ENCODE data around the gene PRKCD.

The PRKCD gene

DNA sequence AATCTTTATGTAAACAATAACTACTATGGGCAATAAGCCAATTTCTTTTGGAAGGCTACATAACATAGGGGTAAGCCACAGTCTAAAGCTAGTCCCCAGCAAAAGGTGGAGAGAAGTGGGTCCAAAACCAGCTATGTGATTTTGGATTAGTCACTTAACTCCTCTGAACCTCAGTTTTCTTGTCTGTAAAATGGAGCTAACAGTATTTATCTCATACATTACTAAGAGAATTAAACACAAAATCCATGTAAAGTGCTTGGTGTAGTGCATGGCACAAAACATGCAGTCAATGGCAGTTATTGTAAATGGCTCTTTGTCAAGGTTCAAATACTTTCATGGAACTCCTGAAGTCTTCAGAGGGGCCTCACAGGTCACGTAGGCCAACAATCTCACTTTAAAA lies 44.1 kb upstream of the PRKCD start:
- no peak for ATAC-seq
- TF ChIP-seq ZNF8 (CRISPR knock-in tag; IDR thresholded peaks at IDR 0.05) (no peak), ISL1 (CRISPR knock-in tag; IDR thresholded peaks at IDR 0.05) (no peak), SNAI2 (CRISPR knock-in tag; IDR thresholded peaks at IDR 0.05) (no peak), ZNF565 (CRISPR knock-in tag; conservative IDR thresholded peaks at IDR 0.05; ENCODE audit: low read depth) (no peak), RARB (CRISPR knock-in tag; IDR thresholded peaks at IDR 0.05) (no peak), CREB5 (CRISPR knock-in tag; IDR thresholded peaks at IDR 0.05; ENCODE audit: low read depth) (no peak), PPARA (CRISPR knock-in tag; IDR thresholded peaks at IDR 0.05; ENCODE audit: borderline replicate concordance) (no peak), ZNF70 (CRISPR knock-in tag; IDR thresholded peaks at IDR 0.05) (no peak), ZC3H10 (CRISPR knock-in tag; IDR thresholded peaks at IDR 0.05) (no peak), POU6F1 (CRISPR knock-in tag; IDR thresholded peaks at IDR 0.05; ENCODE audit: borderline replicate concordance, low read depth) (no peak), CSDC2 (CRISPR knock-in tag; IDR thresholded peaks at IDR 0.05) (no peak), GLIS3 (CRISPR knock-in tag; IDR thresholded peaks at IDR 0.05) (no peak), ZFP3 (CRISPR knock-in tag; IDR thresholded peaks at IDR 0.05) (no peak), TOX (CRISPR knock-in tag; IDR thresholded peaks at IDR 0.05; ENCODE audit: borderline replicate concordance) (no peak), TCF4 (CRISPR knock-in tag; IDR thresholded peaks at IDR 0.05; ENCODE audit: borderline replicate concordance) (no peak), ZFP30 (CRISPR knock-in tag; IDR thresholded peaks at IDR 0.05) (no peak), ARNTL (CRISPR knock-in tag; IDR thresholded peaks at IDR 0.05; ENCODE audit: borderline replicate concordance, low read depth) (no peak)
- TF ChIP-seq, protein P1, sequence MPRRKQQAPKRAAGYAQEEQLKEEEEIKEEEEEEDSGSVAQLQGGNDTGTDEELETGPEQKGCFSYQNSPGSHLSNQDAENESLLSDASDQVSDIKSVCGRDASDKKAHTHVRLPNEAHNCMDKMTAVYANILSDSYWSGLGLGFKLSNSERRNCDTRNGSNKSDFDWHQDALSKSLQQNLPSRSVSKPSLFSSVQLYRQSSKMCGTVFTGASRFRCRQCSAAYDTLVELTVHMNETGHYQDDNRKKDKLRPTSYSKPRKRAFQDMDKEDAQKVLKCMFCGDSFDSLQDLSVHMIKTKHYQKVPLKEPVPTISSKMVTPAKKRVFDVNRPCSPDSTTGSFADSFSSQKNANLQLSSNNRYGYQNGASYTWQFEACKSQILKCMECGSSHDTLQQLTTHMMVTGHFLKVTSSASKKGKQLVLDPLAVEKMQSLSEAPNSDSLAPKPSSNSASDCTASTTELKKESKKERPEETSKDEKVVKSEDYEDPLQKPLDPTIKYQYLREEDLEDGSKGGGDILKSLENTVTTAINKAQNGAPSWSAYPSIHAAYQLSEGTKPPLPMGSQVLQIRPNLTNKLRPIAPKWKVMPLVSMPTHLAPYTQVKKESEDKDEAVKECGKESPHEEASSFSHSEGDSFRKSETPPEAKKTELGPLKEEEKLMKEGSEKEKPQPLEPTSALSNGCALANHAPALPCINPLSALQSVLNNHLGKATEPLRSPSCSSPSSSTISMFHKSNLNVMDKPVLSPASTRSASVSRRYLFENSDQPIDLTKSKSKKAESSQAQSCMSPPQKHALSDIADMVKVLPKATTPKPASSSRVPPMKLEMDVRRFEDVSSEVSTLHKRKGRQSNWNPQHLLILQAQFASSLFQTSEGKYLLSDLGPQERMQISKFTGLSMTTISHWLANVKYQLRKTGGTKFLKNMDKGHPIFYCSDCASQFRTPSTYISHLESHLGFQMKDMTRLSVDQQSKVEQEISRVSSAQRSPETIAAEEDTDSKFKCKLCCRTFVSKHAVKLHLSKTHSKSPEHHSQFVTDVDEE (CRISPR knock-in tag; IDR thresholded peaks at IDR 0.05) = no peak
- TF ChIP-seq, protein P2, sequence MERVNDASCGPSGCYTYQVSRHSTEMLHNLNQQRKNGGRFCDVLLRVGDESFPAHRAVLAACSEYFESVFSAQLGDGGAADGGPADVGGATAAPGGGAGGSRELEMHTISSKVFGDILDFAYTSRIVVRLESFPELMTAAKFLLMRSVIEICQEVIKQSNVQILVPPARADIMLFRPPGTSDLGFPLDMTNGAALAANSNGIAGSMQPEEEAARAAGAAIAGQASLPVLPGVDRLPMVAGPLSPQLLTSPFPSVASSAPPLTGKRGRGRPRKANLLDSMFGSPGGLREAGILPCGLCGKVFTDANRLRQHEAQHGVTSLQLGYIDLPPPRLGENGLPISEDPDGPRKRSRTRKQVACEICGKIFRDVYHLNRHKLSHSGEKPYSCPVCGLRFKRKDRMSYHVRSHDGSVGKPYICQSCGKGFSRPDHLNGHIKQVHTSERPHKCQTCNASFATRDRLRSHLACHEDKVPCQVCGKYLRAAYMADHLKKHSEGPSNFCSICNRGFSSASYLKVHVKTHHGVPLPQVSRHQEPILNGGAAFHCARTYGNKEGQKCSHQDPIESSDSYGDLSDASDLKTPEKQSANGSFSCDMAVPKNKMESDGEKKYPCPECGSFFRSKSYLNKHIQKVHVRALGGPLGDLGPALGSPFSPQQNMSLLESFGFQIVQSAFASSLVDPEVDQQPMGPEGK (CRISPR knock-in tag; IDR thresholded peaks at IDR 0.05; ENCODE audit: borderline replicate concordance) = no peak
- TF ChIP-seq, protein P3, sequence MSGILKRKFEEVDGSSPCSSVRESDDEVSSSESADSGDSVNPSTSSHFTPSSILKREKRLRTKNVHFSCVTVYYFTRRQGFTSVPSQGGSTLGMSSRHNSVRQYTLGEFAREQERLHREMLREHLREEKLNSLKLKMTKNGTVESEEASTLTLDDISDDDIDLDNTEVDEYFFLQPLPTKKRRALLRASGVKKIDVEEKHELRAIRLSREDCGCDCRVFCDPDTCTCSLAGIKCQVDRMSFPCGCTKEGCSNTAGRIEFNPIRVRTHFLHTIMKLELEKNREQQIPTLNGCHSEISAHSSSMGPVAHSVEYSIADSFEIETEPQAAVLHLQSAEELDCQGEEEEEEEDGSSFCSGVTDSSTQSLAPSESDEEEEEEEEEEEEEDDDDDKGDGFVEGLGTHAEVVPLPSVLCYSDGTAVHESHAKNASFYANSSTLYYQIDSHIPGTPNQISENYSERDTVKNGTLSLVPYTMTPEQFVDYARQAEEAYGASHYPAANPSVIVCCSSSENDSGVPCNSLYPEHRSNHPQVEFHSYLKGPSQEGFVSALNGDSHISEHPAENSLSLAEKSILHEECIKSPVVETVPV (CRISPR knock-in tag; IDR thresholded peaks at IDR 0.05) = no peak

GRCh38 chr3:53120336-53120735 lies 40.7 kb upstream of the PRKCD start:
- no peak for ATAC-seq
- TF ChIP-seq SNAI2 (CRISPR knock-in tag; IDR thresholded peaks at IDR 0.05) (no peak), BACH2 (CRISPR knock-in tag; IDR thresholded peaks at IDR 0.05; ENCODE audit: borderline replicate concordance) (no peak), OSR1 (CRISPR knock-in tag; IDR thresholded peaks at IDR 0.05) (no peak), PPARA (CRISPR knock-in tag; IDR thresholded peaks at IDR 0.05; ENCODE audit: borderline replicate concordance) (no peak), ZNF8 (CRISPR knock-in tag; IDR thresholded peaks at IDR 0.05) (no peak), ZNF70 (CRISPR knock-in tag; IDR thresholded peaks at IDR 0.05) (no peak), POU6F1 (CRISPR knock-in tag; IDR thresholded peaks at IDR 0.05; ENCODE audit: borderline replicate concordance, low read depth) (no peak), ZC3H10 (CRISPR knock-in tag; IDR thresholded peaks at IDR 0.05) (no peak), ISL1 (CRISPR knock-in tag; IDR thresholded peaks at IDR 0.05) (no peak), ZFP3 (CRISPR knock-in tag; IDR thresholded peaks at IDR 0.05) (no peak), RARB (CRISPR knock-in tag; IDR thresholded peaks at IDR 0.05) (no peak), CSDC2 (CRISPR knock-in tag; IDR thresholded peaks at IDR 0.05) (no peak), GLIS3 (CRISPR knock-in tag; IDR thresholded peaks at IDR 0.05) (no peak)
- TF ChIP-seq, protein P1 (CRISPR knock-in tag; IDR thresholded peaks at IDR 0.05) = no peak
- TF ChIP-seq, protein P3 (CRISPR knock-in tag; IDR thresholded peaks at IDR 0.05) = no peak

Data from SK-N-SH treated with all-trans-retinoic acid at 6 μM for 48 hours (cell line).